EL (cell line): ENCODE results near the gene ACAP2.

Source experiments
- DNase-seq: peaks from one replicate; pipeline ENCODE4 v3.0.0-alpha.2; 2016

ACAP2 gene

DNA sequence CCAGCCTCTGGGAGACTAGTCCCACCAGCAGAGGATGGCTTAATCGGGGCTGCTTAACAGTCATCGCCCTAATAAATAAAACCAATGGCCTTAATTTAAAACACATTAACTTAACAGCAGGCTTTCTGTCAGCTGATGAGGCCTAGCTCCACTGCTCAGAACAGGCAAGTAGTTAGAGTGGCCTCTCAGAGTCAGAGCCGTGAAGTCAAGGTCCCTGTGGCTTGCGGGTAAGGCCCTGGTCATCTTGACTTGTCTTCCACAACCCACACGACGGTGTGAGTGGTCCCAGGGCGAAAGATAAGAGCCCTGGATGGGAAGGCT lies 183.7 kb downstream of the ACAP2 start:
- no peak for DNase-seq

DNA sequence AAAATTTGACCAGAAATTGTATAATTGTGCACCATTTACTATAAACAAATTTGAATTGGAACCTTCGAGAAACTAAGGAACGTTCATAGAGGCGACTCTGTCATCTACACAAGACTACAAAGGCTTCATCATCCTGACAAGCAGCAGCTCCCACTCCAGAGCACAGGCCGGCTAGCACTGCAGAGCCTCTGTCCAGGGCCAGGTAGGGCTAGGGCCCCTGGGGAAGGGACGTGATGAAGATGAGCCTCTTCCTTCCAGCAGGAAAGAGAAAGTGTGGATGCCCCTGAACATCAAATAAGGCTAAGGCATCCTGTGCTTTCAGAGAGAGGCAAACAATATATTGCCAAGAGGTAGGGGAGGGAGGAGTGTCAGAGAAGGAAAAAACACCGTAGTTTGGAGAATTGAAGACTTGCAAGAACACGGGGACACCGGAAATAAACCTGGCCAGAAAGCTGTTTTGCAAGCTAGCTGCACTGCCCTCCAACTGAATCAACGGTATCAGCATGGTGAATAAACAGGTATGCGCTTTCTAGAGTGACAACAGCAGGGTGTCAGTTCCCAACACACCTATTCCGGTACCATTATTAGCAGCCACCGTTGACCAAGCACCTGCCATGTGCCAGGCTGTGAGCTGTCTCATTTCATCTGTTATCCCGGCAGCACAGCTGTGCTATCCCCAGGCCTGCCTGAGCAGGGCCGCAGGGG lies 184.2 kb downstream of the ACAP2 start:
- DNase-seq = no peak

DNA sequence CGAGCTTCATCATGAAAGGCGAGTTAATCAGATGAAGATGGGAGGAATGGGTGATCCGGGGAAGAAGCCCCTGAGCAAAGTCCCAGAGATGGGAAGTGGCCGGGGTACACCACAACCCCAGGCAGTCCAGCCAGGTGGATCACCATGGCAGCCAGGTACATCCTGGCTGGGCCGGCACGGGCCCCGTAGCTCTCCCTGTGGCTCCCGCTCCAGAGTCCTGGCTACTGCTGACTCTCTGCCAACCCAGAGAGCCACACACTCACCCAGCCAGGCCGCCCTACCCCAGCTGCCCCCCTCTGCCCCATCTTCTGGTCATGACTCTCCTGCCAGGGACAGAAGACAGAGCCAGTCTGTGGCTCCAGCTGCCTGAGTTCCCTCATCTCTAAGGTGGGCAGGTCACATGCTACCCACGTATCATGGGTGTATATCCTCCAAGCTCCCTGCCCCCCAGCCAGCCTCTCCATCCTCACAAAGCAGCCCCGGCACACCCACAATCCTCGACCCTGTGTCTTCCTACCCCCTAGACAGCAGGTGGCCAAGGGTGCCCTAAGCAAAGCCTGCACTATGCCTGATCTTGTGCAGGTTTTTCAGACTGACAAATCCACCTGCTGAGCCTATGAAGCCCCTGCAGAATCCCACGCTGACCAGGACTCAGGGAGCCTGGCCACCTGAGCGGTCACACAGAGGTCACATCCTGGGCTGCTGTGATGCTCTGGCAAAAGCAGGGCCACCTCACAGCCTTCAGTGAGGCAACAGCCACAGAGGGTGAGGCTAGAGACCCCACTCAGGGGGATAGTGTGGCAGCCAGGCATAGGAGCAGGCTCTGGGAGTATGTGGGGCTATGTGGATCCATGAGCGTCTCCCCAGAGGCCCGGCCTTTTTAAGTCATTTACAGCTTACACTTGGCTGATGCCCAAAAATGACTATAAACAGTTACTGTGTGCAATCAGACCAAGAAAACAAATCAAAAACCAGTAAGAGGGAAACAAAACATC lies 185.1 kb downstream of the ACAP2 start:
- no peak for DNase-seq

- no peak for DNase-seq
Observed at GRCh38 chr3:195256639-195257453, 186.0 kb downstream of the ACAP2 start.

- no peak for DNase-seq
Observed at GRCh38 chr3:195255571-195256501, 187.0 kb downstream of the ACAP2 start.

DNA sequence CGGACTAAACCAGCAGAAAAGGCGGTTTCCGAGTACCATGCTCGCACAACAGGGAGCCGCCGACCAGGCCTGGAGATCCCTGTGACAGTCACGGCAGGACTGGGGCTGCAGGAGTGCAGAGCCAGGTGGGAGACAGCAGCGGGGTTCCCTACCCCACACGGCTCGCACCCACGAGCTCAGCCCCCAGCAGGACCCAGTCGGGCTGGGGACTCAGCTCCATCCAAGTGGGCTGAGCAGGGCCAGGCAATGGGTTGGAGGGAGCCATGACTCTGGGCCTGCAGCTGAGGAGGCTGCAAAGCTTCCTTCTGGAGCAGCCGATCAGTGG lies 187.7 kb downstream of the ACAP2 start:
- no peak for DNase-seq

GRCh38 chr3:195254454-195255175 lies 188.2 kb downstream of the ACAP2 start:
- no peak for DNase-seq

DNA sequence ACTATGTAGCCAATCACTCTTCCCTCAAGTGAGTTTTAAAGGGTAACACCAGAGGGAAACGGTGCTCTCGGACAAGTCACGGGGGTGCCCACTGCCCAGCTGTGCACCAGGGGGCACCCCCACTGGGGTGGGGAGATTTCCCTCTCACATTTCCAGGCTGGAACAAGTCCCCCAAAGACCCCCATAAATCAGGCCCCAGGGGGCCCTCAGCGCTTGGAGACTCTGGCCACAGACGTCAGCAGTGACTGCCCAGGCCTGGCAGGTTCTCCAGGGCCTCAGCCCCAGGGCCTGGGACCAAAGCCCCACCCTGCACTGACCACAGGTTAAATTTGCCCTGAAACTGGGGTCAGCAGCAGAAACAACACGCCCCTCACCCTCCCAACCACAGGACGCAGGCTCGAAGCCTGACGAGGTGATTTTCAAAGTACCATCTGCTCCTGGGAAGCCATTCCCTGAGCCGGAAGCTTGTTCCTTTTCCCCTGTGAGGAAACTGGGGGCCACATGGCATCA lies 188.8 kb downstream of the ACAP2 start:
- DNase-seq = no peak

DNA sequence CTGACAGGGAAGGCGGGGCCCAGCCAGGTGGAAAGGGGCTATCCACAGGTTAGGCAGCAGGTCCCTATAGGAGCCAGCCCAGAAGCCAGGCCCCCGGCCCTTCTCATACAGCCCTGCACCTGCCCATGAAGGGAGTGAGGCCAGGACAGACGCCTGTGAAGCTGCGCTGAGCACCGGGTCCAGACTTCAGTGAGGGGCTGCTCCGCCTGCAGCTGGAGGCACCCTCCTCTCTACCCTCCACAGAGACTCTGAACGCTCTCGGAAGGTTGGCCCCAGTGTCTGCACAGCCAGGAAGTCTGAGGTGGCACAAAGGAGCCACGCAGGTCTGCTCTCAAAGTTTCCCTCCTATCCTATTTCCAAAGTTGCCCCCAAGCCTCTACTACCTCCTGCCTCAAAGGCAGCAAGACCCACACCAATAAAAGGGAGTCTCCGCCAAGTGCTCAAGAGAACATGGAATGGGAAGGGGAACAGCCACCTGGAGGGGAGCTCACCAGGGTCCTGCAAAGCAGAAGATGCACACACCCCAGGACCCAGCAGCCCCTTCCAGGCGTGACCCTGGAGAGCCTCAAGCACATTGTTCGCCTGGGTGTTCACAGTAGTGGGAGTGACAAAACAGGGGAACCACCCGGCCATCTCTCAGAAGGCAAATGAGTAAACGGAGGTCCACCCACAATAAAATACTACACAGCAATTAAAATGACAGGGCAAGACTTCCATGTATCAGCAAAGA lies 191.3 kb downstream of the ACAP2 start:
- no peak for DNase-seq

GRCh38 chr3:195250473-195251251 lies 192.2 kb downstream of the ACAP2 start:
- DNase-seq = no peak

- no peak for DNase-seq
Observed at GRCh38 chr3:195249858-195250464, 192.9 kb downstream of the ACAP2 start.

DNA sequence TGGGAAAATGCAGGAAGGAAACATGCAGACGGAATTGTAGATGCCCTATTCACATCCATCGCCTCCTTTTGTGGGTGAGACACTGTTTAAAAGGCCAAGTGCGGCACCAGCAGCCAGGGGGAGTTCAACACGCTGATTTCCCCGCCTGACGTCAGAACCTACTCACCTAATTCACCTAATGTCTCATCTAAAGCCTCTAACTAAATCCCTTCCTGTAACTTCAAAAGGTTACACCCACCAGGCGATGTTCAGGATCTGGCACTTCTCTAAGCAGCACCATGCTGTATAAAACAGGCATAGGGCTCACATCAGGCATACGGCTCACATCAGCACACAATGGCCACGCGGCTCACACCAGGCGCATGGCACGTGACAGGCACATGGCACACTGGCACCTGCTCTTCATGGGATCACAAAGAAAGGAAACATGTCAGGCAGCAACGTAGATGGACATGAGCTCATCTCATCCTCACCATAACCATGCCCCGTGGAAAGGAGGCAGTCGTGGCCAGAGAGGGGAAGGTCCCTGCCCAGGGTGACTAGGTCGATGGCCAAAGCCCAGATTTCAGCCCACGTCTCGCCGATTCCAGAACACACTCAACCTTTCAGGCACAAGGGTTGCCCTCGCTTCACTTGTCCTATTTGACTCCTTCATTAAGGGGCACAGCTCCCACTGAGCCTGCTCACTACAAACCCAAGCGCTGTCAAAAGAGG lies 193.6 kb downstream of the ACAP2 start:
- no peak for DNase-seq

DNA sequence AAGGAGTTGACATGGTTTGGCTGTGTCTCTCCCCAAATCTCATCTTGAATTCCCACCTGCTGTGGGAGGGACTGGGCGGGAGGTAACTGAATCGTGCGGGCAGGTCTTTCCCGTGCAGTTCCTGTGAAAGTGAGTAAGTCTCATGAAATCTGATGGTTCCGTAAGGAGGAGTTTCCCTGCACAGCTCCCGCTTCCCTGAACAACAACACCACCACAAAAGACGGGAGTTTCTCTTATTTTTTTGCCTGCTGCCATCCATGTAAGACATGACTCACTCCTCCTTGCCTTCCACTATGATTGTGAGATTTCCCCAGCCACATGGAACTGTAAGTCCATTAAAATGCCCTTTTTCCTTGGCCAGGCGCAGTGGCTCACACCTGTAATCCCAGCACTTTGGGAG lies 194.5 kb downstream of the ACAP2 start:
- no peak for DNase-seq

DNA sequence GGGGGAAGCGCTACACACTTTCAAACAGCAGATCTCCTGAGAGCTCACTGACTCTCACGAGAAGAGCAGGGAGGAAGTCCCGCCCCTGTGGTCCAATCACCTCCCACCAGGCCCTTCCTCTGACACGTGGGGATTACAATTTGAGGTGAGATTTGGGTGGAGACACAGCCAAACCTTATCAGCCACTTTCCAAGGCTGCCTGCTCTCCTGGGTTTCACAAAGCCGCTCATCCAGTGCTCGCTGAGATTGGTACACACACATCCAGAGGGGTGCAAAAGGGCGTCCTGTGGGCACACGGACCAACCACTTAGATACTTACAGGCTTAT lies 195.0 kb downstream of the ACAP2 start:
- no peak for DNase-seq

DNA sequence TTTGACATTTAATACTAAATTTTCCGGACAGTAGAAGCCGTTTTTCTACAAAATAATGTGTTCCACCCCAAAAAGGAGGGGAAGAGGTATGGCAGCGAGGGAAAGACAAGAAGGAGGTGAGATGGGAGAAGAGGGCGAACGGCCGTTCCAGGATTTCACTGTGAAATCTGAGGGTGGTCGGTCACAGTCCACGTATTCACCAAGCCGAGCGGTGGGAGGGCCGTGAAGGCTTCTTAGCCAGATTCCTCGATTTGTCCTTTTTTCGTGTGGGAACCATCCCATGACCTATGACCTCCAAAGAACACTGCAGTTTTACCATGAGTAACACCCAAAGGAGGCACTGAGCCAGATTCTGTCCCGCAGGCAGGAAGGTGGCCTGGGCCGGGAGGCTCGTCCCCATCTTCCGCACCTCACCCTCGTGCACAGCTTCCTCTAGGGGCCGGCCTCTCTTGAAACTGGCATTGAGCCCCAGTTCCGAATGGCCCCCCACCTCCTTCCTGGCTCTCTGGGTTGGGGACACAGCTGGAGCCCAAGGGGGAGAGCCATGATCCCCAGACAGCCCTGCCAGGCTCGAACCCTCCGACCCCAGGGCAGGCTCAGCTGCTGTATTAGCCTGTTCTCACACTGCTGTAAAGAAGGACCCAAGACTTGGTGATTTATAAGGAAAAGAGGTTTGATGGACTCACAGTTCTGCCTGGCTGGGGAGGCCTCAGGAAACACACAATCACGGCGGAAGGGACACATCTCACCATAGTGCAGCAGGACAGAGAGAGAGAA lies 195.5 kb downstream of the ACAP2 start:
- DNase-seq = no peak

DNA sequence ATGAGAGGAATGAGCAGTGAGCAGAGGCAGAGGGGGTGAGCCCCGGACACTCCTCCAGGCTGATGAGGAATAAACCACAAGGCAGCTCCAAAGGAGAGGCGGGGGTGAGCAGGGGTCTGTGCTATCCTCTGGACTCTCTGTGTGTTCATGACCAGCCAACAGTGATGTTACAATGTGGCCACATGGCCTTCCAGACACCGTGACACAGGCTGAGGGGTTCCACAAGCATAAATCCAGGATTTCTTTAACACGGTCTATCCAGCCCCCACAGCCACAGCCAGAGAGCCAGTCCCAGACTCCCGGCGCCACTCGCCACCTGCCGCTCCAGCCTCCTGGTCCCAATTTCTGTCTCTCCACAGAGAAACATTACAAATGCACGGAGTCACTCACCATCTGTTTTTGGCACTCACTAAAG lies 196.2 kb downstream of the ACAP2 start:
- no peak for DNase-seq

- no peak for DNase-seq
Observed at GRCh38 chr3:195245531-195245951, 197.3 kb downstream of the ACAP2 start.
